Measurements from ENCODE around the gene YBX1.

GRCh38 chr1:42748461-42749410 is 66.5 kb downstream of the YBX1 start:
- no peak for TF ChIP-seq CTCF (tag by site-specific recombination; IDR thresholded peaks at IDR 0.05)
- TF ChIP-seq, protein P1, sequence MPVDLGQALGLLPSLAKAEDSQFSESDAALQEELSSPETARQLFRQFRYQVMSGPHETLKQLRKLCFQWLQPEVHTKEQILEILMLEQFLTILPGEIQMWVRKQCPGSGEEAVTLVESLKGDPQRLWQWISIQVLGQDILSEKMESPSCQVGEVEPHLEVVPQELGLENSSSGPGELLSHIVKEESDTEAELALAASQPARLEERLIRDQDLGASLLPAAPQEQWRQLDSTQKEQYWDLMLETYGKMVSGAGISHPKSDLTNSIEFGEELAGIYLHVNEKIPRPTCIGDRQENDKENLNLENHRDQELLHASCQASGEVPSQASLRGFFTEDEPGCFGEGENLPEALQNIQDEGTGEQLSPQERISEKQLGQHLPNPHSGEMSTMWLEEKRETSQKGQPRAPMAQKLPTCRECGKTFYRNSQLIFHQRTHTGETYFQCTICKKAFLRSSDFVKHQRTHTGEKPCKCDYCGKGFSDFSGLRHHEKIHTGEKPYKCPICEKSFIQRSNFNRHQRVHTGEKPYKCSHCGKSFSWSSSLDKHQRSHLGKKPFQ (tag by site-specific recombination; IDR thresholded peaks at IDR 0.05) = no peak
- TF ChIP-seq ZNF701 (tag by site-specific recombination; IDR thresholded peaks at IDR 0.05) = no peak
- no peak for TF ChIP-seq ZNF140 (tag by site-specific recombination; IDR thresholded peaks at IDR 0.05)

Measured in HEK293 (cell line).